Measurements from ENCODE around the gene ACOT7.

GRCh38 chr1:6279613-6280383 lies 113.8 kb downstream of the ACOT7 start:
- TF ChIP-seq CTCF (conservative IDR thresholded peaks at IDR 0.05; ENCODE audit: low read length) (no peak), EZH2phosphoT487 (IDR thresholded peaks at IDR 0.05; ENCODE audit: borderline replicate concordance) (no peak)

All from Loucy (cell line).